K562 (cell line): ENCODE results near the gene NTRK2. TPM values are rescaled to one million over a fixed set of nuclear protein-coding genes. Genes with fewer than 3 reads are reported as not detected.

ENCODE experiments used
- E2F1 ChIP-seq: sonication (generic); formaldehyde crosslinking; IDR thresholded peaks from 2 replicates; pipeline ENCODE4 v1.8.1; 2023; ENCODE audit warnings: mild to moderate bottlenecking, missing genetic modification reagents, moderate library complexity
- MGA ChIP-seq: fragments of 450-650 bp; IDR thresholded peaks from 2 replicates; pipeline ENCODE4 v1.6.1; 2016; ENCODE audit warnings: mild to moderate bottlenecking, moderate library complexity
- polyA plus RNA-seq, 8 experiments: library from polyadenylated mRNA; depleted of rRNA in 4 of 8; stranded (reverse) in 5 of 8; unstranded in 3 of 8; fragments of >200 nt; fragmentation: Nextera tagmentation in 2 of 8; fragmentation: Illumina TruSeq in 1 of 8; extraction: Ambion mirVana in 2 of 8; extraction: Trizol in 1 of 8; gene quantifications; 2 replicates each; pipeline versions ENCODE4 v1.2.1 to v1.2.3, GENCODE V29; 2011 to 2014; ENCODE audit warnings: inconsistent platforms in 1 of 8, missing spikeins in 1 of 8
- total RNA-seq, 7 experiments: library from RNA; depleted of rRNA in 6 of 7; stranded (reverse); fragments of >200 nt in 6 of 7; fragmentation: Illumina TruSeq in 2 of 7; extraction: Trizol in 2 of 7; gene quantifications; 2 replicates each; pipeline versions ENCODE4 v1.2.1 to v1.2.3, GENCODE V29; 2011 to 2021; ENCODE audit warnings: low replicate concordance in 1 of 7

NTRK2 gene
- total and polyA plus RNA-seq, 9 of the 15 experiments (the other 6 are each of a cell fraction or from before 2014, with no cell fraction given): not detected

DNA sequence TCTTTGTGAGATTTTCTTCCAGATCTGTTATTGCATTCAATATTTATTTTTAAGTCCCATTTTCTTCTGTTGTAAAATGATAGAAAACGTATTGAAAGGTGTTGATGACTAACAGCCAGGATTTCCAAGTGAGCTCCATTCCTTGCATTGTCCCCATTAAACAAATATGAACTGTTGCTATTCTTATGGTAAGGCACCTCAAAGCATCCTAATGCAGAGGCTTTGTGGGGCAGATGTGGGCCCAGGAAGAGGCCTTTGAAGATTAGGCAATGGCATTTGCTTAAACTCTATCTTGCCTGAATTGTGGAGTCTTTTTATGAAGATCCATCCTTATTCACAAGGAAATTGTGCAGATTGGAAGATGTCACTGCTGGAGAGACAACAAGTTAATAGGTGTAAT, 38.9 kb downstream of the NTRK2 start (continued):
- TF ChIP-seq MGA: no peak
- TF ChIP-seq E2F1 (CRISPR knock-in tag): no peak
